Stimulated activated naive CD8-positive, alpha-beta T cell treated with anti-CD3 and anti-CD28 coated beads, Interleukin-15, Interleukin-2, amounts not matched to agents 100 ng/mL and 50 ng/mL, for 24 hours (primary cell): ENCODE data around the gene SQSTM1.

Experiments
- H3K27ac Mint-ChIP-seq: one replicate; pipeline ENCODE4 v1.8.0; 2021; ENCODE audit warnings: mild to moderate bottlenecking, mixed read lengths
- H3K27me3 Mint-ChIP-seq: one replicate; pipeline ENCODE4 v1.8.0; 2021; ENCODE audit warnings: mixed read lengths
- H3K36me3 Mint-ChIP-seq: one replicate; pipeline ENCODE4 v1.8.0; 2021; ENCODE audit warnings: low read depth, mixed read lengths
- H3K4me1 Mint-ChIP-seq: one replicate; pipeline ENCODE4 v1.8.0; 2021; ENCODE audit warnings: low read depth, mixed read lengths
- H3K4me3 Mint-ChIP-seq: one replicate; pipeline ENCODE4 v1.8.0; 2021; ENCODE audit warnings: mild to moderate bottlenecking, mixed read lengths
- H3K9me3 Mint-ChIP-seq: one replicate; pipeline ENCODE4 v1.8.0; 2021; ENCODE audit warnings: mixed read lengths

The SQSTM1 gene

DNA sequence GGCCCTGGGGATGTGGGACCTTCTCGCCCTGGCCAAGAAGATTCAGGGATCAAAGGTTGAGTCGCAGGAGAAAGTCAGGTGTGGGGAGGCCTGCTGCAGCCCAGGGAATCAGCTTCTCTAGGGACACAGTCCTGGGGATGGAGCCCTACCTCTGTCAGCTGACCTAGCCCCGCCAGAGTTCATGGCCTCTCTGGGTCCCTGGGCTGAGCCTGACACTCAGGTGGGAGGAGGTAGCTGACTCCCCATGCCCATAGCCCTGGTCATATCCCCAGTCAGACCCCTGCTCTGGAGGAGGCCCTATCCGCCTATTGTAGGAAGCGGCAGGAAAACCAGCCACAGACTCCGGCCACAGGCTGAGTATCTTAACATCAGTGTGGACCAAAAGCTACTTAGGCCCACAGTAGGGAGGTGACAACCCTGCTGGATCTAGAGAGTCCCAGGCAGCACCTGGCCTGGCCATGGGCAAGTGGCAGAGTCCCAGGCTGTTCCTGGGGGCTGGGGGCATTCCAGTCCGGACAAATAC lies 52.9 kb downstream of the SQSTM1 start:
- Mint-ChIP-seq H3K27ac (no peak overlapping the region), H3K36me3 (peaks cover 23% of the 10 kb centered on the region), H3K4me1 (no peaks in the 10 kb centered on the region), H3K4me3 (no peak overlapping the region), H3K27me3 (no peaks in the 10 kb centered on the region), H3K9me3 (no peaks in the 10 kb centered on the region)

GRCh38 chr5:179874136-179874535 lies 53.4 kb downstream of the SQSTM1 start:
- Mint-ChIP-seq H3K36me3 (peaks cover 23% of the 10 kb centered on the region), H3K4me3 (no peak overlapping the region), H3K27ac (no peak overlapping the region), H3K4me1 (no peaks in the 10 kb centered on the region), H3K27me3 (no peaks in the 10 kb centered on the region), H3K9me3 (no peaks in the 10 kb centered on the region)

- Mint-ChIP-seq H3K9me3 (no peaks in the 10 kb centered on the region), H3K27ac (no peak overlapping the region), H3K27me3 (no peaks in the 10 kb centered on the region), H3K36me3 (peaks cover 23% of the 10 kb centered on the region), H3K4me1 (no peaks in the 10 kb centered on the region), H3K4me3 (no peak overlapping the region)
Measured at GRCh38 chr5:179874536-179875292, 54.0 kb downstream of the SQSTM1 start.

- Mint-ChIP-seq H3K4me3 (no peak overlapping the region), H3K27me3 (no peaks in the 10 kb centered on the region), H3K36me3 (peaks cover 20% of the 10 kb centered on the region), H3K27ac (no peak overlapping the region), H3K9me3 (no peaks in the 10 kb centered on the region), H3K4me1 (no peaks in the 10 kb centered on the region)
Measured at GRCh38 chr5:179875741-179876609, 55.3 kb downstream of the SQSTM1 start.

- H3K27me3 Mint-ChIP-seq: no peaks in the 10 kb centered on the region
- no peak overlapping the region for H3K4me3 Mint-ChIP-seq
- H3K27ac Mint-ChIP-seq: no peak overlapping the region
- H3K36me3 Mint-ChIP-seq: peaks cover 20% of the 10 kb centered on the region
- no peaks in the 10 kb centered on the region for H3K4me1 Mint-ChIP-seq
- H3K9me3 Mint-ChIP-seq: no peaks in the 10 kb centered on the region
Measured at GRCh38 chr5:179876610-179876952, 55.9 kb downstream of the SQSTM1 start.

- Mint-ChIP-seq H3K27me3 (no peaks in the 10 kb centered on the region), H3K9me3 (peaks cover 3% of the 10 kb centered on the region), H3K4me1 (no peaks in the 10 kb centered on the region), H3K36me3 (peaks cover 33% of the 10 kb centered on the region), H3K27ac (no peak overlapping the region), H3K4me3 (no peak overlapping the region)
Measured at GRCh38 chr5:179878222-179879002, 57.7 kb downstream of the SQSTM1 start.

DNA sequence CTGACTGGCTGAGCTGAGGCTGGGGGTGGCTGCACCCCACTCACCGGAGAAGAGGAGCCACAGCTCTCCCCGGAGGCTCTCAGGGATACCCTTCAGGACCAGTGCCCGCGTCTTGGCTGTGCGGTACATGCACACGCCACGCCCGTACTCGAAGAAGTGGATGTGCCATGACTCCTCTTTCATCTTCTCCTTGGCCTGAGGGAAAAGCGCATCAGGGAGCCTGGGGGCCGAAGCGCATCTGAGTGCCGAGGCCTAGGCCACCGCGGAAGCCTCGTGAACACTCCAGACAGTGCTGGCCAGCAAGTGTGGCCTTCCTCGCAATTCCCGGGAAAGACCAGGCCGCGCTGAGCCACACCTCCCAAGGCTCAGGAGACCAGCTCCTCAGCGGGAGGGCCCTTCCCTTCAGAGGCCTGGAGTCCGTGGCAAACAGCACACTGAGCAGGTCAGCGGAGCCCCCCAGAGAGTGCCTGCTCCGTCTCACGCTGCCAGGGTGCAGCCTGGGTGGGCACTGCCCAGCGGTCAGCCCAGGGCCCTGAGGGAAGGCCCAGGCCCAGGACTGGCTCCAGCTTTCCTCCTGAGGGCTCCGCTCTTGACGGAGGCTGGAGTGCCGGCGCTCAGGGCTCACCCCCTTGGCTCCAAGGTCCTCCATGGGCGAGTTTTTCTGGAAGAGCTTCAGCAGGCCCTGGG lies 58.4 kb downstream of the SQSTM1 start:
- Mint-ChIP-seq H3K36me3 (peaks cover 40% of the 10 kb centered on the region), H3K4me3 (no peak overlapping the region), H3K27ac (no peak overlapping the region)

DNA sequence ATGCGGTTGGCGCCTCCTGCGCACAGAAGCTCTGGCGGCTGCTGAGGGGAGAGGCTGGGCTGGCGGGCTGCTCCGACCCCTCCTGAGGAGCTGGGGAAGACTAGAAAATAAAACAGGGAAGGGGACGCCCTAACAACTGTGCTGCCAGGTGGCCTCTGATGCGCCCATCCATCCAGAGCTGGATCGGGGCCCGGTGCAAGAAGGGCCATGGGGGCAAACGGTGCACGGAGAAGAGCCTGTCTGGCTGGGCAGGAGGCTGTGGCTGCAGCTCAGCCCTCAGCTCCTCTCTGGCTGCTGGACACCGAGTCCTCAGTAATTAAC lies 58.9 kb downstream of the SQSTM1 start:
- H3K36me3 Mint-ChIP-seq: peaks cover 45% of the 10 kb centered on the region
- no peak overlapping the region for H3K27ac Mint-ChIP-seq
- H3K27me3 Mint-ChIP-seq: no peaks in the 10 kb centered on the region
- no peak overlapping the region for H3K4me3 Mint-ChIP-seq
- no peaks in the 10 kb centered on the region for H3K4me1 Mint-ChIP-seq
- H3K9me3 Mint-ChIP-seq: peaks cover 10% of the 10 kb centered on the region

More for the DNA sequence above, 58.4 kb downstream of the SQSTM1 start:
- Mint-ChIP-seq H3K4me1 (no peaks in the 10 kb centered on the region), H3K9me3 (peaks cover 8% of the 10 kb centered on the region), H3K27me3 (no peaks in the 10 kb centered on the region)

- Mint-ChIP-seq H3K27me3 (no peaks in the 10 kb centered on the region), H3K27ac (no peak overlapping the region), H3K9me3 (peaks cover 10% of the 10 kb centered on the region), H3K4me1 (no peaks in the 10 kb centered on the region), H3K36me3 (peaks cover 50% of the 10 kb centered on the region), H3K4me3 (no peak overlapping the region)
Measured at GRCh38 chr5:179880066-179880650, 59.5 kb downstream of the SQSTM1 start.

GRCh38 chr5:179880848-179881590 lies 60.3 kb downstream of the SQSTM1 start:
- Mint-ChIP-seq H3K4me1 (no peaks in the 10 kb centered on the region), H3K27me3 (no peaks in the 10 kb centered on the region), H3K36me3 (peaks cover 58% of the 10 kb centered on the region), H3K9me3 (peaks cover 10% of the 10 kb centered on the region), H3K4me3 (no peak overlapping the region), H3K27ac (no peak overlapping the region)

GRCh38 chr5:179882338-179882737 lies 61.6 kb downstream of the SQSTM1 start:
- peaks cover 64% of the 10 kb centered on the region for H3K36me3 Mint-ChIP-seq
- H3K4me3 Mint-ChIP-seq: no peak overlapping the region
- H3K9me3 Mint-ChIP-seq: peaks cover 10% of the 10 kb centered on the region
- no peak overlapping the region for H3K27ac Mint-ChIP-seq
- no peaks in the 10 kb centered on the region for H3K4me1 Mint-ChIP-seq
- H3K27me3 Mint-ChIP-seq: no peaks in the 10 kb centered on the region

DNA sequence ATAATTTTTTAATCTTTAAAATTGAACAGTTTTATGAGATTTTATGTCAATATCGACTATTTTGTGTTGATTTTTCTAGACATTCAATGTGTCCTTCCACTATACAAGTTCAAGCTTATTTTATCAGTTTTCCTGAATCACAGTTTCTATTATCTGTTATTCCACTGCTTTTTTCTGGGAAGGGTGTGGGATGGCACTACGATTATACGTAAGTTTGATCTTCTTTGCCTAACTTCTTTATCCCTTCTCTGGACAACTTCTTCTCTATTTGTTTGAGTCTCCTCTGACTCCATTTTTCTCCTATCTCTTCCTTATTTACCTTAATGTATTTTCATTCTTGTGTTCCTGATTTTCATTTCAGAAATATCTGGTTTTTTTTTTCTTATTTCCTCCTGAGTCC lies 62.5 kb downstream of the SQSTM1 start:
- peaks cover 61% of the 10 kb centered on the region for H3K36me3 Mint-ChIP-seq
- H3K27ac Mint-ChIP-seq: no peak overlapping the region

DNA sequence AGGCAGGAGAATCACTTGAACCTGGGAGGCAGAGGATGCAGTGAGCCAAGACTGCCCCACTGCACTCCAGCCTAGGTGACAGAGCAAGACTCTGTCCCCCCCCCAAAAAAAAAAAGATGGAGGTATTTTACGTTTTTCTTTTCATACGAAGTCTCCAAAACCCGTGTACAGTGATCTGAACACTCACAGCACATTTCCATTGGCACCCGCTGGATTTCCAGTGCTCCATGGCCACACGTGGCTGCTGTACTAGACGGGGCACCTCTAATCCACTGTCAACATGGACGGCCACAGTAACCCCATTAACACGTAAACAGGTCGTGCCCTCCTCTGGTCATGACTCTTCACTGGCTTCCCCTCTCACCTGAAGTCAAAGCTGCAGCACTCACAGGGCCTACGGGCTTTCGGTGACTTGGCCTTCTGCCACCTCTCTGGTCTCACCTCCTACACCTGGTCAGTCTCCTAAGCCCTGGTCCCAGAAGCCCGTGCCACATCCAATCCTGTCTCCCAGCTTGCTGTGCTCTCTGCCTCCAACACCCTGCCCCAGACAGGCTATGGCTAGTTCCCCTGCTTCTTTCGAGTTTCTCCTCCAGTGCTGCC lies 64.9 kb downstream of the SQSTM1 start:
- Mint-ChIP-seq H3K27ac (no peak overlapping the region), H3K36me3 (peaks cover 76% of the 10 kb centered on the region), H3K4me3 (no peak overlapping the region), H3K9me3 (peaks cover 10% of the 10 kb centered on the region), H3K27me3 (no peaks in the 10 kb centered on the region), H3K4me1 (no peaks in the 10 kb centered on the region)

More for the DNA sequence above, 62.5 kb downstream of the SQSTM1 start:
- Mint-ChIP-seq H3K4me1 (no peaks in the 10 kb centered on the region), H3K4me3 (no peak overlapping the region), H3K27me3 (no peaks in the 10 kb centered on the region), H3K9me3 (peaks cover 10% of the 10 kb centered on the region)
